Colonic mucosa (tissue), 4 donors: ENCODE data around the gene OR2A12. TPM values are rescaled to one million over a fixed set of nuclear protein-coding genes. Genes with fewer than 3 reads are reported as not detected.
"Not testable (repeated sequence)": the region's sequence is repeated elsewhere in the genome, so short reads cannot be mapped to it uniquely, and the experiment has no call there.

Source experiments
- DNase-seq: peaks from one replicate; pipeline ENCODE4 v3.0.0-alpha.2; 2020
- H3K27ac ChIP-seq: fragments of 200-600 bp; one replicate; pipeline ENCODE4 v1.8.0; 2021
- H3K27me3 ChIP-seq: fragments of 200-600 bp; one replicate; pipeline ENCODE4 v1.8.0; 2021
- H3K36me3 ChIP-seq: fragments of 200-600 bp; one replicate; pipeline ENCODE4 v1.8.0; 2021
- H3K4me1 ChIP-seq: fragments of 200-600 bp; one replicate; pipeline ENCODE4 v1.8.0; 2021; ENCODE audit warnings: mild to moderate bottlenecking
- H3K4me3 ChIP-seq: fragments of 200-600 bp; one replicate; pipeline ENCODE4 v1.8.0; 2021
- H3K9ac ChIP-seq, 2 donors: one replicate each; pipeline ENCODE4 v1.7.0; 2013; ENCODE audit warnings: control low read depth in 2 of 2, low read depth in 2 of 2, low read length in 2 of 2
- H3K9me3 ChIP-seq: fragments of 200-600 bp; one replicate; pipeline ENCODE4 v1.8.0; 2021
- intact Hi-C: fragments of 100-400 bp; cut with DNase I; formaldehyde crosslinking; loops from one replicate; pipeline ENCODE4 v1.14.1; 2022
- total RNA-seq, 2 donors: library from RNA; stranded (reverse); fragmentation: NEBNext Ultra II Directional in 1 of 2; extraction: Animal tissue kit (Norgen Biotek cat#: 25700) in 1 of 2; gene quantifications; one replicate each; pipeline ENCODE4 v1.2.1, GENCODE V29; 2021
- TF ChIP-seq, protein P1 (sequence below): fragments of 200-600 bp; IDR thresholded peaks from one replicate; pipeline ENCODE4 v1.8.0; 2022; ENCODE audit warnings: antibody characterized with exemption, mild to moderate bottlenecking
- donor health status: healthy.
- donor health status: DM: no; HTN: no; CAD: no.
- donor health status: DM: no; HTN: no; CAD: no.

OR2A12 gene
- total RNA-seq, 2 donors from 2014 or later = not detected

DNA sequence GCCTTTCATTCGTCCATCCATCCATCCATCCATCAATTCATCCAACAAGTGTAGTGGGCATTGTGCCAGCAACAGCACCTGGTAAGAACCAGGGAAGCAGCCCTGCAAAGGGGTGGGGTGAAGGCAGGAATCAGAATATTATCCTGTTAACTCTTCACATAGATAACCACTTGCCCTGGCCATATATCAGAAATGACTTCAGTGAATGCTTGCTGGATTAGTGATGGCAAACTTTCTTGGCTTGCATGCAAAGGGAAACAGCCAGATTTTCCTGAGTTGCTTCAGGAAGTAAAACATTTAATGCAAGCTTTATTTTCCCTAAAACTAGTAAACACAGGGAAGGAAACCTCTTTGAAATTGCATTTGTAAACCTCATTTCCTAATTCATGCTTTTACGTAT, 36.6 kb upstream of the OR2A12 start:
- no peak overlapping the region for H3K9ac ChIP-seq
- H3K4me1 ChIP-seq = no peaks in the 10 kb centered on the region
- intact Hi-C loops = no loop called here
- no peak overlapping the region for H3K27ac ChIP-seq
- DNase-seq = no peak
- H3K27me3 ChIP-seq = no peaks in the 10 kb centered on the region
- no peaks in the 10 kb centered on the region for H3K36me3 ChIP-seq
- TF ChIP-seq, protein P1, sequence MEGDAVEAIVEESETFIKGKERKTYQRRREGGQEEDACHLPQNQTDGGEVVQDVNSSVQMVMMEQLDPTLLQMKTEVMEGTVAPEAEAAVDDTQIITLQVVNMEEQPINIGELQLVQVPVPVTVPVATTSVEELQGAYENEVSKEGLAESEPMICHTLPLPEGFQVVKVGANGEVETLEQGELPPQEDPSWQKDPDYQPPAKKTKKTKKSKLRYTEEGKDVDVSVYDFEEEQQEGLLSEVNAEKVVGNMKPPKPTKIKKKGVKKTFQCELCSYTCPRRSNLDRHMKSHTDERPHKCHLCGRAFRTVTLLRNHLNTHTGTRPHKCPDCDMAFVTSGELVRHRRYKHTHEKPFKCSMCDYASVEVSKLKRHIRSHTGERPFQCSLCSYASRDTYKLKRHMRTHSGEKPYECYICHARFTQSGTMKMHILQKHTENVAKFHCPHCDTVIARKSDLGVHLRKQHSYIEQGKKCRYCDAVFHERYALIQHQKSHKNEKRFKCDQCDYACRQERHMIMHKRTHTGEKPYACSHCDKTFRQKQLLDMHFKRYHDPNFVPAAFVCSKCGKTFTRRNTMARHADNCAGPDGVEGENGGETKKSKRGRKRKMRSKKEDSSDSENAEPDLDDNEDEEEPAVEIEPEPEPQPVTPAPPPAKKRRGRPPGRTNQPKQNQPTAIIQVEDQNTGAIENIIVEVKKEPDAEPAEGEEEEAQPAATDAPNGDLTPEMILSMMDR = no peak
- no peak overlapping the region for H3K4me3 ChIP-seq
- H3K9me3 ChIP-seq = no peaks in the 10 kb centered on the region

DNA sequence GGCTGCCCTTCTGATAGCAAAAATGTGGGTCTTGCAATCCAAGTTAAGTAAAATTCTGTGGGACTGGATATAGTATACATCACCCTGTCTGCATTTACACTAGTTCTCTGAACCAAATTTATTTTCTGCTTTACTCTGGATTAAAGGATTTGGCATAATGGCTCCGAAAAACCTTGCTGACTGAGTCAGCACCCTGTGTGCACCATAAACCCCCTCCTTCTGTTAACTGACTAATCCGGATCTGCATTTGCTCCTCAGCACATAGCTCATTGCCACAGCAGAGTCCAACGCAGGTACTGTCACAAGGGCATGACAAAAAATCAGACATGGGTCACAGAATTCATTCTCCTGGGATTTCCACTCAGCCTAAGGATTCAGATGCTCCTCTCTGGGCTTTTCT, 36.0 kb upstream of the OR2A12 start:
- TF ChIP-seq, protein P1 = no peak
- Histone ChIP-seq H3K4me1 (no peaks in the 10 kb centered on the region), H3K36me3 (no peaks in the 10 kb centered on the region), H3K4me3 (no peak overlapping the region), H3K27ac (no peak overlapping the region), H3K9ac (no peak overlapping the region), H3K27me3 (no peaks in the 10 kb centered on the region), H3K9me3 (no peaks in the 10 kb centered on the region)
- intact Hi-C loops = no loop called here
- DNase-seq = no peak

DNA sequence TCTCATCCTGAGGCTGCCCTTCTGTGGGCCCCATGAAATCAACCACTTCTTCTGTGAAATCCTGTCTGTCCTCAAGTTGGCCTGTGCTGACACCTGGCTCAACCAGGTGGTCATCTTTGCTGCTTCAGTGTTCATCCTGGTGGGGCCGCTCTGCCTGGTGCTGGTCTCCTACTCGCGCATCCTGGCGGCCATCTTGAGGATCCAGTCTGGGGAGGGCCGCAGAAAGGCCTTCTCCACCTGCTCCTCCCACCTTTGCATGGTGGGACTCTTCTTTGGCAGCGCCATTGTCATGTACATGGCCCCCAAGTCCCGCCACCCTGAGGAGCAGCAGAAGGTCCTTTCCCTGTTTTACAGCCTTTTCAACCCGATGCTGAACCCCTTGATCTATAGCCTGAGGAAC, 35.2 kb upstream of the OR2A12 start:
- H3K4me3 ChIP-seq, DNase-seq, H3K36me3 ChIP-seq, H3K9me3 ChIP-seq, H3K27me3 ChIP-seq, H3K27ac ChIP-seq, H3K4me1 ChIP-seq, intact Hi-C loops, H3K9ac ChIP-seq: not testable (repeated sequence)

DNA sequence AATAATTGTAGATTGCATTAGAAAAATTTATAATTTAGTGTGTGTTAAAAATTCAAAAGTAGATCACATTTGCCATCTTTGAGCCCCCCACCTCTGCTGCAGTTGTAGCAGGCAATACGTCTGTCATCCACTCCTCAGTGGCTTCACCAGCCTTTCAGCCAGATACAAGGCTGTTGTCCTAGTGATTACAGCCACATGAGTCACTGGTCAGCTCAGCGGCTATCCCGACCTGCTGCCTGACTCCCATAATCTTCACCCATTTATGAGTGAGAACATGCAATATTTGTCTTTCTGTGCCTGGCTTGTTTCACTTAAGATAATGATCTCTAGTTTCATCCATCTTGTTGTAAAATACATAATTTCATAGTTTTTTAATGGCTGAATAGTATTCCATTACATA, 28.1 kb upstream of the OR2A12 start:
- intact Hi-C loops = no loop called here
- H3K9ac ChIP-seq = no peak overlapping the region

DNA sequence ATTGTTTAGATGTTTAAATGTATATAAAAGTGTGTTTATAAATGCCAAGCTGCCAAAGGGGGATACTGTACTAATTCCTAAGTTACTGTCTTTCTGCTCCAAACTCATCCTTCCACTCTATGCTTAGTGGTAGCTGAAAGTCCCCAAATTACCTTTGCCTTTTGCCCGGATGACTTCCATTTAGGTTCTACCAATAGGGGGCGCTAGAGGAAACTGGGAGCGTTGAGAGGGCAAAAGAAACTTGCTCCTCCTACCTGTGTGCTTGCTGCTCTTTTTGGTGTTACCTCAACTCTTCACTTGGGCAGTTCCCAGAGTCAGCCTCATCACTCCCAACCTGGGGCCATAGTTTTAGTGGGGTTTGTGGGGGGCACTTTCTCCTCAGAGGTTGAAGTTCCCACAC, 22.4 kb upstream of the OR2A12 start:
- Histone ChIP-seq H3K27ac (no peak overlapping the region), H3K27me3 (no peaks in the 10 kb centered on the region), H3K9me3 (no peaks in the 10 kb centered on the region), H3K4me3 (no peak overlapping the region), H3K4me1 (no peaks in the 10 kb centered on the region), H3K9ac (no peak overlapping the region), H3K36me3 (no peaks in the 10 kb centered on the region)
- intact Hi-C loops = no loop called here
- DNase-seq = no peak
- TF ChIP-seq, protein P1 = no peak

More for the DNA sequence above, 28.1 kb upstream of the OR2A12 start:
- no peak for DNase-seq
- H3K4me1 ChIP-seq = no peaks in the 10 kb centered on the region
- TF ChIP-seq, protein P1 = no peak
- no peaks in the 10 kb centered on the region for H3K9me3 ChIP-seq
- no peak overlapping the region for H3K4me3 ChIP-seq
- H3K27me3 ChIP-seq = no peaks in the 10 kb centered on the region
- no peaks in the 10 kb centered on the region for H3K36me3 ChIP-seq
- H3K27ac ChIP-seq = no peak overlapping the region

DNA sequence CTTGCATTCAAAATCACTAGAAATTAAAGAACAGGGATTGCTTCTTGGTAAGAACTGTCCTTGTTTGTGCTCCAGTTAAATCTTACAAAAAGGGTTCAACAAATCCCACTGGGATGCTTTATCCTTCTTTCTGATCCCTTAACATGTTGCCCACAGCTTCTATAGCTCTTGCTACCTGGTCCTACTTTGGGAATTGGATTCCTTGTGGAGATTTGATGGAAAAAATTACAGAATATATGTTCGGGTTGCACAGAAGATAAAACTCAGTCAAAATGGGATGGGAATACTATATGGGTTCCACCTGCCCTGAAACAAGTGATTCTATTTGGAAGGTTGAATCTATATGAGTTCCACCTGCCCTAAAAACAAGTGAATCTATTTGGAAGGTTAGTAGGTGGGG, 16.6 kb upstream of the OR2A12 start, which contains the start of gene OR2A25:
OR2A25 (plus strand) TSS at position 301 of the 400 bp plus-strand sequence. CDS start 4,409 bp downstream, outside the sequence.
- Histone ChIP-seq H3K9ac (no peak within 1 kb of the TSS), H3K27me3 (no peaks in the 10 kb centered on the region), H3K9me3 (no peaks in the 10 kb centered on the region), H3K4me1 (no peaks in the 10 kb centered on the region), H3K27ac (no peak within 1 kb of the TSS), H3K36me3 (no peaks in the 10 kb centered on the region), H3K4me3 (no peak within 1 kb of the TSS)
- TF ChIP-seq, protein P1 = no peak
- no peak for DNase-seq
- intact Hi-C loops = no loop called here
